ENCODE data around the gene NUDT4. TPM values are rescaled to one million over a fixed set of nuclear protein-coding genes. Genes with fewer than 3 reads are reported as not detected.
A peak's percentile ranks its signal among the peaks of the same experiment; 100 is the strongest.
"Not testable (repeated sequence)": the region's sequence is repeated elsewhere in the genome, so short reads cannot be mapped to it uniquely, and the experiment has no call there.

Gene NUDT4
- total and polyA plus RNA-seq, 3 experiments from 2014 or later, result 37.1 to 86.9 (median 83.6) TPM

DNA sequence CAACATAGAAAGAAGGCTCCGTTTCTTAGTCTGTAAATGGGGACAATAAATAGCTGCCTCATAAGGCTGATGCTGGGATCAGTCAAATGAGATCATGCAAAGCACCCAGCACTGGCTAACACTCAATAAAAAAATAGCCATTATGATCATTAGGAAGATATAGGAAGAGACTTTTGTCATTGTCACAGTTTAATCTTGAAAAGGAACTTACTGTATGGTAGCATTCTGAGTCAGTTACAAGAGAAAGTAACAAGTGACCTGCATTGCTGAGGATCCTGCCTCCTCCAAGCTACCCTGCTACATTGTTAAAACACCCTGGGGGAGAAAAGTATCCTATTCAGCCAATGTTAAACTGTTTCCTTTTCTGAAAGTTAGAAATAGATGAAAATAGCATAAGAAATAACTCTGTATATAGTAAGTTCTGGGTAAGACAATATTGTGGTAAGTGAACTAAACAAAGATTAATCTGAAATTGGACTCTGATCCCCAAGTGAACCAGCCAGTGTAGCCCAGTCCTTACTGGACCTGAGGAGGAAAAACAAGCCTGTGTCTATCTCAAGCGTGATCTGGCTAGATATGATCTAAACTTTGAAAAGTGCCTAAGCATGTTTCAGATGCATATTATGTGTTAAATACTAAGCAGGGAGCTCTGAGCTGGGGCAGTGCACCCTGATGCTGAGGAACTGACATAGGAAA, 3.6 kb upstream of the NUDT4 start:
- H3K36me3 ChIP-seq (ENCODE audit: insufficient read depth, low read length), result no peaks in the 10 kb centered on the region
- DNase-seq, result no peak
- CTCF ChIA-PET, result no interaction called here
- no peaks in the 10 kb centered on the region for H3K9me3 Mint-ChIP-seq
- H3K4me3 ChIP-seq (ENCODE audit: low read length), result no peak overlapping the region
- H3K27me3 Mint-ChIP-seq, result peaks cover 2 to 4% of the 10 kb centered on the region in 2 donors
- H3K4me1 Mint-ChIP-seq, result peaks cover 2 to 12% (median 11%) of the 10 kb centered on the region in 3 donors
- no peaks in the 10 kb centered on the region for H3K9me3 ChIP-seq (ENCODE audit: low read length)
- POLR2A ChIA-PET, result no interaction called here
- peaks cover 6% of the 10 kb centered on the region for H3K4me1 ChIP-seq (ENCODE audit: insufficient read depth, low read length)
- peak overlapping the region; percentile 69 for H3K27ac ChIP-seq (ENCODE audit: low read depth, low read length)
- no peak overlapping the region for H3K27ac Mint-ChIP-seq
- no peaks in the 10 kb centered on the region for H3K27me3 ChIP-seq (ENCODE audit: insufficient read depth, low read length, poor library complexity, severe bottlenecking)
- H3K4me3 Mint-ChIP-seq, result no peak overlapping the region
- H3K36me3 Mint-ChIP-seq, result peaks cover 0 to 8% (median 0%) of the 10 kb centered on the region in 3 donors

DNA sequence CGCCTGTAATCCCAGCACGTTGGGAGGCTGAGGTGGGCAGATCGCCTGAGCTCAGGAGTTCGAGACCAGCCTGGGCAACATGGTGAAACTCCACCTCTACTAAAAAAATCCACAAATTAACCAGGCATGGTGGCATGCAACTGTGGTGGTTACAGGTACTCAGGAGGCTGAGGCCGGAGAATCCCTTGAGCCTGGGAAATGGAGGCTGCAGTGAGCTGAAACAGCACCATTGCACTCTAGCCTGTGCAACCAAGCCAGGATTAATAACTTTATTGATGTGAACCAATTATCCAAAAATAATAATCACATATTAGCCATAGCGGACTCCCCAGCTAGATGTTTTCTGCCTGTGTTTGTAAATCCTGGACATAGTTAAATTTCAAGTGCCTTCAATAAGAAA, 1.8 kb upstream of the NUDT4 start:
- Histone ChIP-seq H3K9me3 (ENCODE audit: low read length) (no peaks in the 10 kb centered on the region), H3K27me3 (ENCODE audit: insufficient read depth, low read length, poor library complexity, severe bottlenecking) (no peaks in the 10 kb centered on the region), H3K36me3 (ENCODE audit: insufficient read depth, low read length) (no peaks in the 10 kb centered on the region), H3K4me1 (ENCODE audit: insufficient read depth, low read length) (peaks cover 18% of the 10 kb centered on the region), H3K27ac (ENCODE audit: low read depth, low read length) (peak overlapping the region; percentile 64), H3K4me3 (ENCODE audit: low read length) (no peak overlapping the region)
- Mint-ChIP-seq H3K4me3 (peak overlapping the region in 2 of 7 donors; percentile 49 to 96), H3K36me3 (peaks cover 0 to 9% (median 0%) of the 10 kb centered on the region in 3 donors), H3K4me1 (peaks cover 18 to 30% (median 27%) of the 10 kb centered on the region in 3 donors), H3K27ac (peak overlapping the region in 1 of 8 donors; percentile 16), H3K9me3 (no peaks in the 10 kb centered on the region), H3K27me3 (peaks cover under 1 to 4% of the 10 kb centered on the region in 2 donors)
- ChIA-PET CTCF (no interaction called here), POLR2A (no interaction called here)
- no peak for DNase-seq

DNA sequence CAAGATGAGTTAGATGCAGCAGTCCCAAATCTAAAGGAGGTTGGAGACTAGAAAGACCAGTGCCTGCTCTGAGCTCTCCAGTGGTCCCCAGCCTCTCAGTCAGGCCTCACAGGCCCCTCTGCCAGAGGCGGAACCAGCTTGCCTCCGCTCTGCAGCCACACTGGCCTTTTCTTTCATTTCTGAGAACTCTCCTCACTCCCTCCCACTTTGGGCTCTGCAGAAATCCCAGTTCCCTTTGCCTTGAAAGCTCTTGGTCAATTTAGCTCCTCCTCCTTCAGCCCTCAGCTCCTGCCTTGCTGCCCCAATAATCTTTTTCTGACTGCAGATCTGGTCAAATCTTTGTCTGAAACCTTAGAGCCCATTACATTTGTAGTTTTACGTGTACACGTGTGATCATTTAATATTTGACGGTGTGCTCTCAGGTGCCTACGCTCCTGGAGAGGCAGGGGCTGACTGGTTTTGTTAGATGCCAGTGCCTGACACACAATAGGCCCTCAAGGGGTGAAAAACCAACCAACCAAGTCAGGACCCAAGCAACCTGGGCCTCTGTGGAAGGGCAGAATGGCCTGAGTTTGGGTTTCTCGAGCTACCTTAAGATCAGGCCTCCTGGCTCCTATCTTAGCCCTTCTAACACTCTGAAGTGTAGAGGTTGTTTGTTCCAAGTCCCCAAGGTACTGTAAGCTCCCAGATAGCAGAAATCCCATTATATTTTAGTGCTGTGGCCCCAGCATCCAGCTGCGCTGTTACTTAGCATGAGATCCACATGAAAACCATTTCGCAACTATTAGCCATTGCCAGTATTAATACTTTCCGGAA, 1.1 kb upstream of the NUDT4 start:
- Mint-ChIP-seq H3K9me3 (no peaks in the 10 kb centered on the region), H3K4me1 (peaks cover 25 to 37% (median 34%) of the 10 kb centered on the region in 3 donors), H3K27me3 (peaks cover 0 to 4% of the 10 kb centered on the region in 2 donors), H3K36me3 (peaks cover 0 to 9% (median 3%) of the 10 kb centered on the region in 3 donors), H3K27ac (peak overlapping the region in 1 of 8 donors; percentile 12), H3K4me3 (peak overlapping the region; percentile 31 to 96 (median 89))
- POLR2A ChIA-PET, result interaction anchor here (0.6 to 1.2 kb wide), 4 partner anchors 12 to 1060 kb away, joined by 3 to 5 read pairs (median 4); no protein-coding TSS in a partner anchor
- Histone ChIP-seq H3K36me3 (ENCODE audit: insufficient read depth, low read length) (no peaks in the 10 kb centered on the region), H3K27ac (ENCODE audit: low read depth, low read length) (peak overlapping the region; percentile 64), H3K27me3 (ENCODE audit: insufficient read depth, low read length, poor library complexity, severe bottlenecking) (no peaks in the 10 kb centered on the region), H3K4me3 (ENCODE audit: low read length) (peak overlapping the region; percentile 67), H3K4me1 (ENCODE audit: insufficient read depth, low read length) (peaks cover 25% of the 10 kb centered on the region), H3K9me3 (ENCODE audit: low read length) (no peaks in the 10 kb centered on the region)
- DNase-seq, result no peak
- CTCF ChIA-PET, result no interaction called here

DNA sequence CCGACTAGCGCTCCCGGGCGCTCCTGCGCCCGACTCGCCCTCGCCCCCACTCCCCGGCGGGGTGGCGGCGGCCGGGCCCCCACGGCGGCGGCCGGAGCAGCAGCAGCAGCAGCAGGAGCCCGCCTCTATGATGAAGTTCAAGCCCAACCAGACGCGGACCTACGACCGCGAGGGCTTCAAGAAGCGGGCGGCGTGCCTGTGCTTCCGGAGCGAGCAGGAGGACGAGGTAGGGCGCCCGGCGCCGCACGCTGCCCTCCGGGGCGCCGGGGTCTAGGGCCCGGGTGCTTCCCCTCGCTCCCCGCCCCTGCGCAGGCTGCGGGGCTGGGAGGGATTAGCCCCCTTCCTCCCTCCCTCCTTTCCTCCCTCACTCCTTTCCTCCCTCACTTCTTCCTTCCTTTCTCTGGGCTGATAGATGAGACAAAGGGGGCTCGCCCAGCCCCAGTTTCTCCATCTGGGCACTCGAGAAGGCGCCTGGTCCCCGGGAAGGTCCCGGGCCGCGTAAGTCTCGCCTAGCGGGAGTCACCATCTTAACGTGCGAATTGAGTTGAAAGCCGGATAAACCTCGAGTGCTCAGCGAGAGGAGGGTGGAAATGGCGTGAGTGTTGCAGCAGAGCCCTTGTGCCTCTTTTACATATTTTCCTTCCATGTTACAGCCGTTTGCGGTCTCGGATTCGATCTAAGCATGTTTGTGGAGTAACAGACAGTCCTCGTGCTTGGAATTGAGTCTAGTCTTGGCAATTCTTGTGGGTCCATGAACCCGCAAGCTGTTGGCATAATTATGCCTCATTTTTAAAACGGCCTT, 672 bp downstream of the NUDT4 start:
- peak overlapping the region; percentile 93 for H3K27ac ChIP-seq (ENCODE audit: low read depth, low read length)
- H3K27me3 ChIP-seq (ENCODE audit: insufficient read depth, low read length, poor library complexity, severe bottlenecking); H3K9me3 Mint-ChIP-seq; H3K36me3 ChIP-seq (ENCODE audit: insufficient read depth, low read length); H3K9me3 ChIP-seq (ENCODE audit: low read length); CTCF ChIA-PET; H3K27me3 Mint-ChIP-seq: not testable (repeated sequence)
- peaks cover 37 to 52% (median 49%) of the 10 kb centered on the region in 3 donors for H3K4me1 Mint-ChIP-seq
- H3K36me3 Mint-ChIP-seq, result peaks cover 0 to 11% (median 3%) of the 10 kb centered on the region in 3 donors
- POLR2A ChIA-PET, result interaction anchor here (0.7 kb wide), 1 partner anchor 785 kb away, joined by 3 read pairs; no protein-coding TSS in a partner anchor
- H3K4me3 ChIP-seq (ENCODE audit: low read length), result peak overlapping the region; percentile 78
- H3K4me3 Mint-ChIP-seq, result peak overlapping the region; percentile 93 to 100 (median 99)
- DNase-seq, result peak; percentile 37 to 75 (median 61)
- peak overlapping the region; percentile 90 to 99 (median 99) for H3K27ac Mint-ChIP-seq
- H3K4me1 ChIP-seq (ENCODE audit: insufficient read depth, low read length), result peaks cover 31% of the 10 kb centered on the region

DNA sequence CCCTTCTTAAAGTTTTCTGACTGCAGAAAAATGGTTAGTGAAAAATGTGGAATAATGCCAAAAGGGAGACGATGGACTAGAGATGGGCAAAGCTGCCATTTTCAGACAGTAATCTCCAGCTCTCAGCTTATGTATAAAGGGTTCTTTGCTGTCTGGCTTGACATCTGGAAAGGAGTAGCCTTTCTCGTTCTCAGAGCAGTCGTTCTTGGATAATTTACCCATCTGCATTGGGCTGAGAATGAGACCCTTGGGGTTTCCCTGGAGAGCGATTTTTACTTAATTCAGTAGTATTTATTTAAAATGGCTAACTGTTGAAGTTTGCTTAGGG, 1.2 kb downstream of the NUDT4 start:
- Mint-ChIP-seq H3K27ac (peak overlapping the region; percentile 90 to 99 (median 99)), H3K27me3 (no peaks in the 10 kb centered on the region), H3K36me3 (peaks cover 0 to 11% (median 3%) of the 10 kb centered on the region in 3 donors), H3K4me1 (peaks cover 38 to 54% (median 53%) of the 10 kb centered on the region in 3 donors), H3K9me3 (no peaks in the 10 kb centered on the region), H3K4me3 (peak overlapping the region; percentile 93 to 100 (median 99))
- CTCF ChIA-PET, result no interaction called here
- Histone ChIP-seq H3K27ac (ENCODE audit: low read depth, low read length) (peak overlapping the region; percentile 93), H3K4me1 (ENCODE audit: insufficient read depth, low read length) (peaks cover 35% of the 10 kb centered on the region), H3K27me3 (ENCODE audit: insufficient read depth, low read length, poor library complexity, severe bottlenecking) (no peaks in the 10 kb centered on the region), H3K4me3 (ENCODE audit: low read length) (peak overlapping the region; percentile 78), H3K9me3 (ENCODE audit: low read length) (no peaks in the 10 kb centered on the region), H3K36me3 (ENCODE audit: insufficient read depth, low read length) (no peaks in the 10 kb centered on the region)
- POLR2A ChIA-PET, result interaction anchor here (0.7 kb wide), 1 partner anchor 786 kb away, joined by 3 read pairs; no protein-coding TSS in a partner anchor
- DNase-seq, result no peak

DNA sequence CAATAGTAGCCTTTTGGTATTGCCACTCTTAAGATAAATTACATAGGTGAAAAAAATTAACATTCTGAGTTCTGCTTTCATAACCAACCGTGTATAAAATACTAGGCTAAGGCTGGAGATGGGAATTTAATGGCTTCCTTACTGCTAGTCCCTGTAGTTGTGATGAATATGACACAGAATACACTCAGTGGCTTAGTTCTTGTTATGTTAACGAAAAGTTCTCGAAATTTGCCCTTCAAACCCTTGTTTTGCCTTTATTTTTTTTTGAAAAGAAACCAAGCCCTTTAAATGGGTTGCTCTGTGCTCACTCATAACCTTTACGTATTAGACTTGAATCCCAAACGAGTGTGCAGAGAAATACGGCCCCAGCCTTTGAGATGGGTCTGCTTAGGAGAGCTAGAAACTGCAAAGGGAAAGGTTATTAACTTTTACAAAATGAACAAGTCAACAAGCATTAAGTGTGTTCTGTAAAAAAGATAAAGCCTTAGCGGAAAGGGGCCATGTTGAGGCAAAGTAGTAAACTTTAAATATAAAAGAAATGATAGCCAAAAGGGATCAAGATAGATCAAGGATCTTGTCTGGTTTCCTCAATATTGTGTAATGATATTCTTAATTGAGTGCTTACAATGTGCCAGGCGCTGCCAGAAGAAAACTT, 1.7 kb downstream of the NUDT4 start:
- Histone ChIP-seq H3K4me1 (ENCODE audit: insufficient read depth, low read length) (peaks cover 35% of the 10 kb centered on the region), H3K27me3 (ENCODE audit: insufficient read depth, low read length, poor library complexity, severe bottlenecking) (no peaks in the 10 kb centered on the region), H3K27ac (ENCODE audit: low read depth, low read length) (peak overlapping the region; percentile 93), H3K4me3 (ENCODE audit: low read length) (peak overlapping the region; percentile 78), H3K9me3 (ENCODE audit: low read length) (no peaks in the 10 kb centered on the region), H3K36me3 (ENCODE audit: insufficient read depth, low read length) (no peaks in the 10 kb centered on the region)
- H3K4me1 Mint-ChIP-seq, result peaks cover 41 to 58% (median 53%) of the 10 kb centered on the region in 3 donors
- DNase-seq, result peak in 1 of 5 donors; percentile 10
- CTCF ChIA-PET, result interaction anchor here (1.3 kb wide), 1 partner anchor 15 kb away, joined by 4 read pairs; no protein-coding TSS in a partner anchor
- no peaks in the 10 kb centered on the region for H3K9me3 Mint-ChIP-seq
- H3K4me3 Mint-ChIP-seq, result peak overlapping the region; percentile 93 to 100 (median 99)
- POLR2A ChIA-PET, result interaction anchor here (0.7 to 1.5 kb wide), 2 partner anchors 62 to 786 kb away, joined by 3 to 4 read pairs; partner anchors contain the start of gene UBE2N
- no peaks in the 10 kb centered on the region for H3K27me3 Mint-ChIP-seq
- H3K36me3 Mint-ChIP-seq, result peaks cover 0 to 11% (median 3%) of the 10 kb centered on the region in 3 donors
- H3K27ac Mint-ChIP-seq, result peak overlapping the region; percentile 90 to 99 (median 99)

DNA sequence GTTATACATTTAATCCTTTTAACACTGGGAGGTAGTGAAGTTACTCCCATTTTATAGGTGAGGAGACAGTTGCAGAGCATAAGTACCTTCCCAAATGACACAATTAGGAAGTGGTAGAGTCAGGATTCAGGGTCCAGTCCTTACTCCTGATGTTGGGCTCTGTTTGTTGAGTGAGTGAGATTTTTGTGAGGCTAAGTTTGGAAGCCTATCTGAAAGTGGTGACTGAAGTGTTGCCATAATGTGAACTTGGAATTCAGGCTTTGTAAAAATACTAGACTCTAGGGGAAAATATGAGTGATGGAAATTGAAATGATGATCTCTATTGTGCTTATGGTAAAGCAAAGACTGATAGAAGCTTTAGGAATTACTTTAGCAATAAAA, 2.2 kb downstream of the NUDT4 start:
- DNase-seq, result no peak
- H3K9me3 ChIP-seq (ENCODE audit: low read length), result no peaks in the 10 kb centered on the region
- peaks cover 0 to 12% (median 3%) of the 10 kb centered on the region in 3 donors for H3K36me3 Mint-ChIP-seq
- ChIA-PET POLR2A (interaction anchor here (1.5 kb wide), 1 partner anchor 62 kb away, joined by 4 read pairs; the partner anchor contains the start of gene UBE2N), CTCF (interaction anchor here (1.0 to 3.6 kb wide), 8 partner anchors 12 to 722 kb away, joined by 3 to 15 read pairs (median 4); no protein-coding TSS in a partner anchor)
- peak overlapping the region; percentile 90 to 99 (median 99) for H3K27ac Mint-ChIP-seq
- H3K27me3 ChIP-seq (ENCODE audit: insufficient read depth, low read length, poor library complexity, severe bottlenecking), result no peaks in the 10 kb centered on the region
- peak overlapping the region; percentile 78 for H3K4me3 ChIP-seq (ENCODE audit: low read length)
- H3K9me3 Mint-ChIP-seq, result no peaks in the 10 kb centered on the region
- H3K36me3 ChIP-seq (ENCODE audit: insufficient read depth, low read length), result no peaks in the 10 kb centered on the region
- peaks cover 42 to 61% (median 55%) of the 10 kb centered on the region in 3 donors for H3K4me1 Mint-ChIP-seq
- H3K4me1 ChIP-seq (ENCODE audit: insufficient read depth, low read length), result peaks cover 39% of the 10 kb centered on the region
- peak overlapping the region; percentile 93 to 100 (median 99) for H3K4me3 Mint-ChIP-seq
- H3K27ac ChIP-seq (ENCODE audit: low read depth, low read length), result peak overlapping the region; percentile 93
- H3K27me3 Mint-ChIP-seq, result no peaks in the 10 kb centered on the region

All from CD8-positive, alpha-beta memory T cell (primary cell).